ENCODE measurements around the gene ARPC5. TPM values are rescaled to one million over a fixed set of nuclear protein-coding genes. Genes with fewer than 3 reads are reported as not detected.

Gene ARPC5
- total RNA-seq, 1 experiment from 2014 or later, result 158 TPM

- Histone ChIP-seq H3K4me1 (ENCODE audit: insufficient read depth, low read length, poor library complexity, severe bottlenecking) (peaks cover 5% of the 10 kb centered on the region), H3K36me3 (ENCODE audit: insufficient read depth, low read length, poor library complexity, severe bottlenecking) (peaks cover 23% of the 10 kb centered on the region), H3K9me3 (ENCODE audit: low read depth, low read length, poor library complexity, severe bottlenecking) (no peaks in the 10 kb centered on the region), H3K27me3 (replicated peaks; ENCODE audit: insufficient read depth, low read depth, low read length, poor library complexity) (no peaks in the 10 kb centered on the region), H3K27ac (ENCODE audit: low read depth, low read length, poor library complexity, severe bottlenecking) (no peak overlapping the region), H3K4me3 (ENCODE audit: low read depth, low read length, poor library complexity, severe bottlenecking) (no peak overlapping the region)
- DNase-seq (ENCODE audit: low spot score), result peak; percentile 68
- intact Hi-C loops (cut with micrococcal nuclease; ENCODE audit: unreplicated experiment), result loop anchor here (1.0 to 10.0 kb wide), 2 partner anchors 153 to 338 kb away; no protein-coding TSS in a partner anchor
- no TSS peak for BruUV-seq (replicated peaks)
- ChIA-PET POLR2A (ENCODE audit: low non-redundant PET) (no interaction called here), CTCF (no interaction called here)
- TF ChIP-seq, protein P1, sequence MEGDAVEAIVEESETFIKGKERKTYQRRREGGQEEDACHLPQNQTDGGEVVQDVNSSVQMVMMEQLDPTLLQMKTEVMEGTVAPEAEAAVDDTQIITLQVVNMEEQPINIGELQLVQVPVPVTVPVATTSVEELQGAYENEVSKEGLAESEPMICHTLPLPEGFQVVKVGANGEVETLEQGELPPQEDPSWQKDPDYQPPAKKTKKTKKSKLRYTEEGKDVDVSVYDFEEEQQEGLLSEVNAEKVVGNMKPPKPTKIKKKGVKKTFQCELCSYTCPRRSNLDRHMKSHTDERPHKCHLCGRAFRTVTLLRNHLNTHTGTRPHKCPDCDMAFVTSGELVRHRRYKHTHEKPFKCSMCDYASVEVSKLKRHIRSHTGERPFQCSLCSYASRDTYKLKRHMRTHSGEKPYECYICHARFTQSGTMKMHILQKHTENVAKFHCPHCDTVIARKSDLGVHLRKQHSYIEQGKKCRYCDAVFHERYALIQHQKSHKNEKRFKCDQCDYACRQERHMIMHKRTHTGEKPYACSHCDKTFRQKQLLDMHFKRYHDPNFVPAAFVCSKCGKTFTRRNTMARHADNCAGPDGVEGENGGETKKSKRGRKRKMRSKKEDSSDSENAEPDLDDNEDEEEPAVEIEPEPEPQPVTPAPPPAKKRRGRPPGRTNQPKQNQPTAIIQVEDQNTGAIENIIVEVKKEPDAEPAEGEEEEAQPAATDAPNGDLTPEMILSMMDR (conservative IDR thresholded peaks at IDR 0.05; ENCODE audit: low read depth, low read length), result peak; percentile 82
- no peak for TF ChIP-seq EZH2 (IDR thresholded peaks at IDR 0.05; ENCODE audit: borderline replicate concordance, low read depth, low read length, poor library complexity, severe bottlenecking)
Observed at GRCh38 chr1:183622884-183623785, 12.4 kb downstream of the ARPC5 start.

GRCh38 chr1:183622013-183622412 lies 13.6 kb downstream of the ARPC5 start:
- no TSS peak for BruUV-seq (replicated peaks)
- no peak overlapping the region for H3K27ac ChIP-seq (ENCODE audit: low read depth, low read length, poor library complexity, severe bottlenecking)
- H3K9me3 ChIP-seq (ENCODE audit: low read depth, low read length, poor library complexity, severe bottlenecking), result no peaks in the 10 kb centered on the region
- intact Hi-C loops (cut with micrococcal nuclease; ENCODE audit: unreplicated experiment), result loop anchor here (10.0 kb wide), 1 partner anchor 337 kb away; no protein-coding TSS in a partner anchor
- ChIA-PET POLR2A (ENCODE audit: low non-redundant PET) (no interaction called here), CTCF (no interaction called here)
- H3K27me3 ChIP-seq (replicated peaks; ENCODE audit: insufficient read depth, low read depth, low read length, poor library complexity), result no peaks in the 10 kb centered on the region
- peaks cover 15% of the 10 kb centered on the region for H3K36me3 ChIP-seq (ENCODE audit: insufficient read depth, low read length, poor library complexity, severe bottlenecking)
- H3K4me1 ChIP-seq (ENCODE audit: insufficient read depth, low read length, poor library complexity, severe bottlenecking), result no peaks in the 10 kb centered on the region
- no peak for TF ChIP-seq EZH2 (IDR thresholded peaks at IDR 0.05; ENCODE audit: borderline replicate concordance, low read depth, low read length, poor library complexity, severe bottlenecking)
- TF ChIP-seq, protein P1 (conservative IDR thresholded peaks at IDR 0.05; ENCODE audit: low read depth, low read length), result no peak
- DNase-seq (ENCODE audit: low spot score), result no peak
- H3K4me3 ChIP-seq (ENCODE audit: low read depth, low read length, poor library complexity, severe bottlenecking), result no peak overlapping the region

DNA sequence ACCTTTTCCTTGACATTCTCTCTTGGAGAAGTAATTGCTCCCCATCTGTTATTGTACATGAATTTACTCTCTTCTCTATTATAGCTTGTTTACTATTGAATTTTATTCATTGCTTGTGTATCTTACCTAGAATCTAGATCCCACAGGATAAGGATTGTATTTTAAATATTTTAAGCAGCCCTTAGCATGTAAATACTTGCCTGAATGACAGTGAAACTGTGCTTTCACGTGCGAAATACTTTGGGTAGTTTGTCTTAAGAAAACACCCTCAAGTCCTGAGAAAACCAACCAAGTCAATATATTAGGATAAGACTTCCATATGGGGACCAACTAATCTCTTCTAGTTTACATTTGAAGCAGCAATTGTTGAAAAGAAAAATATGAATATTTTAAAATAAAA lies 15.3 kb downstream of the ARPC5 start:
- CTCF ChIA-PET, result no interaction called here
- TF ChIP-seq, protein P1 (conservative IDR thresholded peaks at IDR 0.05; ENCODE audit: low read depth, low read length), result no peak
- no peak for TF ChIP-seq EZH2 (IDR thresholded peaks at IDR 0.05; ENCODE audit: borderline replicate concordance, low read depth, low read length, poor library complexity, severe bottlenecking)
- Histone ChIP-seq H3K27ac (ENCODE audit: low read depth, low read length, poor library complexity, severe bottlenecking) (no peak overlapping the region), H3K4me1 (ENCODE audit: insufficient read depth, low read length, poor library complexity, severe bottlenecking) (no peaks in the 10 kb centered on the region), H3K27me3 (replicated peaks; ENCODE audit: insufficient read depth, low read depth, low read length, poor library complexity) (no peaks in the 10 kb centered on the region), H3K4me3 (ENCODE audit: low read depth, low read length, poor library complexity, severe bottlenecking) (no peak overlapping the region), H3K36me3 (ENCODE audit: insufficient read depth, low read length, poor library complexity, severe bottlenecking) (no peaks in the 10 kb centered on the region), H3K9me3 (ENCODE audit: low read depth, low read length, poor library complexity, severe bottlenecking) (no peaks in the 10 kb centered on the region)
- POLR2A ChIA-PET (ENCODE audit: low non-redundant PET), result no interaction called here
- BruUV-seq (replicated peaks), result no TSS peak
- DNase-seq (ENCODE audit: low spot score), result no peak
- intact Hi-C loops (cut with micrococcal nuclease; ENCODE audit: unreplicated experiment), result loop anchor here (10.0 kb wide), 1 partner anchor 336 kb away; no protein-coding TSS in a partner anchor

Measured in A673 (cell line).